Measurements from ENCODE around the gene NEURL1.
A peak's percentile ranks its signal among the peaks of the same experiment; 100 is the strongest.
"Not testable (repeated sequence)": the region's sequence is repeated elsewhere in the genome, so short reads cannot be mapped to it uniquely, and the experiment has no call there.

Gene NEURL1

DNA sequence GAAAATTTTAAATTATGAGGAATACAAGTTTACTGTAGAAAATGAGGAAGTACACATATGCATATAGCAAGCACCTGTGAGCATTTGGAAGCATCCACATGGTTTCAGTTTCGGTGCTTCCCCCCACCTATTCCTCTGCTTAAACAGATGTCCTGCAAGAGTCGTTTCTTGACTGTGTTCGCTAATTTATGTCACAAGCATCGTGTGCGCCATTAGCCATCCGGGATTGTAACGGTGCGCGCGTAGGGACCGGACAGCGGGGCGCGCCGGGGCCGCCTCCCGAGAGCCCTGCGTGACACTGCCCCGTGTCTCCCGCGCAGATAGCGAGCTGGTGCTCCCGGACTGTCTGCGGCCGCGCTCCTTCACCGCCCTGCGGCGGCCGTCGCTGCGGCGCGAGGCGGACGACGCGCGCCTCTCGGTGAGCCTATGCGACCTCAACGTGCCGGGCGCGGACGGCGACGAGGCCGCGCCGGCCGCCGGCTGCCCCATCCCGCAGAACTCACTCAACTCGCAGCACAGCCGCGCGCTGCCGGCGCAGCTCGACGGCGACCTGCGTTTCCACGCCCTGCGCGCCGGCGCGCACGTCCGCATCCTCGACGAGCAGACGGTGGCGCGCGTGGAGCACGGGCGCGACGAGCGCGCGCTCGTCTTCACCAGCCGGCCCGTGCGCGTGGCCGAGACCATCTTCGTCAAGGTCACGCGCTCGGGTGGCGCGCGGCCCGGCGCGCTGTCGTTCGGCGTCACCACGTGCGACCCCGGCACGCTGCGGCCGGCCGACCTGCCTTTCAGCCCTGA, 90.9 kb downstream of the NEURL1 start:
- no peak for DNase-seq (ENCODE audit: low spot score)

DNA sequence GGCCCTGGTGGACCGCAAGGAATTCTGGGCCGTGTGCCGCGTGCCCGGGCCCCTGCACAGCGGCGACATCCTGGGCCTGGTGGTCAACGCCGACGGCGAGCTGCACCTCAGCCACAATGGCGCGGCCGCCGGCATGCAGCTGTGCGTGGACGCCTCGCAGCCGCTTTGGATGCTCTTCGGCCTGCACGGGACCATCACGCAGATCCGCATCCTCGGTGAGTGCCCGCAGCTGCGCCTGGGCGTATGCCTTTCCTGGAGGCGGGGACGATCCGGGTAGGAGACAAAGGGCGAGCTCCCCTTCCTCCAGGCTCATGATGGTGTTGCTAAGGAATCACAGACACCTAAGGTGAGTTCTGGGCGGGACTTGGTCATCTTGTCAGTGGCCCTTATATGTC, 91.5 kb downstream of the NEURL1 start:
- no peak for DNase-seq (ENCODE audit: low spot score)

DNA sequence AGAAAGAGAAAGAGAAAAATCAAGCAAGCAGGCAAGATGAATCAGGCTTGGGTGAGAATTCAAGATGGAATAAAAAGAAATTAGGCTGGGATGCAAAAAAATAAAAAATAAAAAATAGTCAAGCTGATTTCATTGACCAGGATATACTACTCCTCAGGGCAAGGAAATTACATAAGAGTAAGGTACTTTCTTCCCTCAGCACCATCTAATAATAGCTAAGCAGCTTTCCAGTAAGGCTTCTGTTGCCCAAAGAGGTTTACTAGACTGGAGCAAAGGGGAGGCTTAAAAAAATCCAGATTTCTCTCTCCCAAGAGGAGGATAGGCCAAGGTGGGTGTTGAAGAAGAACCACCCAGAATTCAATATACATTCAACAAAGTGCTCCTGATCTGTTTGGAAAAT, 93.6 kb downstream of the NEURL1 start:
- DNase-seq (ENCODE audit: low spot score) = no peak

DNA sequence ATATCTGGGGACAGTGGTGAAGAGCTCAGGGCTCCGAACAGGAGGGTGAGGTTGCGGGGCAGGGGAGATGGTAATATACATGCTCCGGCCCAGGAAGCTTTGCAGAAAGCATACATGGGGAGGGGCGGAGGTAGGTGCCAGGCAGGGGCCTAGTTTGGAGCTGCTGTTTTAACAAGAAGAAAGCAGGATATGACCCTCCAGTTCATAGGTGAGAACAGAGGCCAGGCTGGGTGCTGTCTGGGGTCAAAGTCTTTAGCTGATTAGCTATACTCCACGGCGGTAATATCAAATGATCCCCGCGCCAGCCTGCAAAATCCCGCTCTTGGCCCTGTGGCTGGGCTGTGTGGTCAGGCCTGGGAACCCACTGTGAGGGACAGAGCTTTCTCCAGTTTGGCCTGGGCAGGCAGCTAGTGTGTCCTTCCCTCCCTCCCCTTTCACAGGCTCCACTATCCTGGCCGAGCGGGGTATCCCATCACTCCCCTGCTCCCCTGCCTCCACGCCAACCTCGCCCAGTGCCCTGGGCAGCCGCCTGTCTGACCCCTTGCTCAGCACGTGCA, 95.6 kb downstream of the NEURL1 start:
- DNase-seq (ENCODE audit: low spot score) = no peak

DNA sequence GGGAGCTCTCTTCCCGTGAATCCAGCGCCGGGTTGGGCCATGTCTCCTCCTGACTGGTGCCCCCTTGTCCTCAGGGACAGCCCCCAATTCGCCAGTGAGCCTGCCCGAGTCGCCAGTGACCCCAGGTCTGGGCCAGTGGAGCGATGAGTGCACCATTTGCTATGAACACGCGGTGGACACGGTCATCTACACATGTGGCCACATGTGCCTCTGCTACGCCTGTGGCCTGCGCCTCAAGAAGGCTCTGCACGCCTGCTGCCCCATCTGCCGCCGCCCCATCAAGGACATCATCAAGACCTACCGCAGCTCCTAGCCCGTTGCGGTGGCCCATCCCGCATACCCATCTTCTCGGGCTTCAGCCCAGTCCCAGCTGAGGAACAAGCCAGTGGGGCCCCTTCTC, 96.6 kb downstream of the NEURL1 start:
- no peak for DNase-seq (ENCODE audit: low spot score)

DNA sequence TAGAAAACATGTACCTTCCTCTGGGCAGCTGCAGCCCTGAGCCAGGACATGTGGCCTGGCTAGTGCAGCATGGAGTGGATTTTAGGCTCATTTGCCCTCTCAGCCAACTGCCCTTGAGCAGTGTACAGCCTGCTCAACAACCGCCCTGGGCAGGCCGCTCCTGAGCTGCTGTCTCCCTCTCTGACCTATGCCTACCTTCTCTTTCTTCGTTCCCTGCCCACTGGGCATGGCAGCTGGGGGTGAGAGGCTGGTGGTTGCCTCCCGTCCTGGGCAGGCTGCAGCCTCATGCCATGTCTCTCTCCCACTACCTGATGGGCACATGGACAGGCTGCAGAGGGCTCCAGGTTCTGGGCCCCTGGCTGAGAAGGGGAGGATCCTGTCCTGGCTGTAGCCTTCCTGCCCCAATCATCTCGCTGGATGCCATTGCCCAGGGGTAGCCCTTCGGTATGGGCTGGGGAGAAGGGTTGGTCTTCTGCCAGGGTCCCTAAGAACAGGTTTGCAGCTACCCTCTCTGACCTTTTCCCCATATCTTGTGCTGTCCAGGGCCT, 97.3 kb downstream of the NEURL1 start:
- DNase-seq (ENCODE audit: low spot score) = no peak

DNA sequence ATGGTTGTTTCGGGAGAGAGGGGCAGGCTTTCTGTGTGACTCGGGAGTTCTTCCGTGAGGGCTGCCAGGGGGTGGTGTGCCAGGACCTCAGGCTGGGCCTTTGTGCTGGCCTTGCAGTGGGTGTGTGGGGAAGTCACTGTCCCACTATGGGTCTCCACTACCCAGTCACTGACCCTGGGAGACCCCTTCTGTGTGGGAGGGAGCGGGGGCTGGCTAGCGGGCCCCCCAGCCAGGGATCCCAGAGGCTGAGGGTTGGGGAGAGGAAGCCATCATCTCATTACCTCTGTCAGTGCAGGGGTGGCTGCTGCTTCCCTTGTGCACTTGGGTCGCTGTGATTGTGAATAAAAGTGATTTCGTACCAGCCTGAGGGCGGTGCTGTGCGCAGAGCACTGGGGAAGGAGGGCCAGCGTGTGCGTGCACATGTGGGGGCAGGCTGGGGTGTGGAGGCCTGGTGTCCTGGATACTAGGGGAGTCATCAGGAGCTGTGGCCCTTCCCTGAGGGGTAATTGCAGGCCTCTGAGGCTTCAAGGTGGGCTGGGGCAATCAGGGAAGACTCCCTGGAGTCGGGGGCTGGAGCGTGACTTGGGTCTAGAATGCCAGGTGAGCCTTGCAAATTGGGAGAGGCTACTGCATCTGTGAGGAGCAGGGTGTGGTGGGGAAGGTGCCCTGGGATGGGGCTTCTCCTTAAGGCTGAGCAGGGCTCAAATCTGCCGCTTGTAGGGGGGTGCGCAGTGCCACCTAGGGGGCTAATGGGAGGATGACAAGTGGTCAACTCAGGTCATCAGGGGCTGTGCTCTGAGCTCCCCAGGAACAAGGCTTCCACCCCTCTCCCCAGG, 98.9 kb downstream of the NEURL1 start:
- peak; percentile 69 for DNase-seq (ENCODE audit: low spot score)

DNA sequence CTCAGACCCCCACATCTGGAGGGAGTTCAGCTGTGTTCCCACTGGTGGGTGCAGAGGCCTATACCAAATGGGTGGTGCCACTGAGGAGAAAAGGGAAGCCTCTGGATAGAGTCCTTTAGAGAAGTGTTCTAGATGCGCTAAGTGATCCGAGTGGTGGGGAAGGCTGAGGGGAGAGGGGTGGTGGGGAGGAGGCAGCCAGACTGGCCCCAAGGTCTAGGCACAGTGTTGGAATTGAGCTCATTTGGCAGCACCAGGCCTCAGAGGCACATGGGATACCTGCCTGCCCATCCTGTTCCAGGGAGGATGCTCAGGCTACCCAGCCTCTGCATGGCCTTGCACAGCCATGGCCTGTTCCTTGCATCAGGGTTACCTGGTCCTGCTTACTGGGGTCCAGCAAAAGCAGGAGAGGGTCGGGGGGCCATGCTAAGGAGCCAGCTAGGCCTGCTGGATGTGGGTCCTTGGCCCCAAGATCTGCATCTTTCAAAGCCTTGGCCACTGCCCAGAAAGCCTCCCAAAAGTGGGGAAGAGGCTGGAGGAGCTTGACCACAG, 99.6 kb downstream of the NEURL1 start:
- no peak for DNase-seq (ENCODE audit: low spot score)

DNA sequence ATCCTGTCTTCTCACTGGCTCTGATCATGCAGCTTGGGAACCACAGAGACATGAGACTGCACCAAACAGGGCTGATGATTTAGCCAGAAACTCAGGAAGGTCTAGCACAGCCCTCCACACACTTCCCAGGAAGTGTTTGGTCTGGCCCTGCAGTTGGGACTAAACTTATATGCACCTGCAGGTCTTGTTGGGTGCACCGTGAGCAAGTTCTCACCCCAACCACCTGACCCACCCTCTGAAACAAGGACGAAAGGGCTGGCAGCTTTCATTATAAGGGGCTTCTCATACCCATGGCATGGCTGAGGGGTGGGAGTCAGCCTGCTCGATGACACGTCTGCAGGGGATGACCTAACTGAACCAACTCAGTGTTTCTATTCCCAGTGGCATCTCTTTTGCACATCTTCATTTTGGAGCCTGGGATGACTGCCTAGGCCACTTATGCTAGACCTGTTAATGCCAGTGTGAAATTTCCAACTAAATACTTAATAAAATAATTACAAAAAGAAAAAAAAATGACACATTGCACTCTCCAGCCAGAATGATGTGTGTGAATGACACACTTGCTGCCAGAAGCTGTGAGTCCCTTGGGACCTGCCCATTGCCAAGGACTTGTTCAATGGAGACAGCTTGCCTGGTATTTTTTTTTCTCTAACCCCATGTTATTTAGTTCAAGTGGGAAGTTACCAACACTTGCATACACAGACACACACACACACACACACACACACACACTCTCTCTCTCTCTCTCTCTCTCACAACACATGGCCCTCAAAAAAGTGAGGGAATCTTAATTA, 102.6 kb downstream of the NEURL1 start:
- no peak for DNase-seq (ENCODE audit: low spot score)

DNA sequence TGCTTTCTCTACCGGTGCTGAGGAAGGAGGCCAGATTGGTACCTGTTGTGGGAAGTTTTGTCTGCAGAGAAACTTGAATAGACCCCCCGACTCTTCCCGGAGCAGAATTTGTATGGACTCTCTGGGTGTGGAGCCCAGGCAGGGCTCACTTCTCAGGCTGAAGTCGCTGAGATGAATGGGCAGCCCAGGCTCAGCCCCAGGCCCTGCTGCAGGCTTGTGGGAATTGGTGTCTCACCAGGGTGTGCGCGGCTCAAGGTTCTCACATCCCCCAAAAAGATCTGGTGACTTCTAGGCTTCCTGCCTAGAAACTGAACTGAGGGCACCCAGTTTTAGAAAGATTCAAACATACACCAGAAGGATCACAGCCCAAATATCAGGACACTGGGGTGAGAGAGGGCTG, 103.5 kb downstream of the NEURL1 start:
- DNase-seq (ENCODE audit: low spot score) = no peak

DNA sequence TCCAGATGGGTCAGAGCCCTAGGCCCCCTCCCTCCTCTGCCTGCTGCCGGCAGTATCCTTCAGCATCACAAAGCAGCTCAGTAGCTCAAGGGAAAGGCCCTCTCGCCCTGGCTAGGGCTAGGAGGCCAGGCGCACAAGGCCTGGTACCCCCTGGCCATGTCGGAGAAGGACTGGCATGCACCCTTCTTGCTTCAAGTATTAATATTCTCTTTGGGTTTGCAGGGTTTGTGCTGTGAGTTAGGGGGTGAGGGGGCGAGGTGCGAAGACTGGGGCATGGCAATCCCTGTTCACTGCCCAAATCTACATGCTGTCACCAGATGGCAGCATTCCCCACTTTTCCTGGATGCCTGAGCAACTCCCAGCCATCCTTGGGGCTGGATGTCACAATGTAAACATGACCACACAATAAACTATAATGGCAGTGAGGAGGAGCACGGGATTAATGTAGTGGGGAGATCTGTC, 105.2 kb downstream of the NEURL1 start:
- peak; percentile 87 for DNase-seq (ENCODE audit: low spot score)

DNA sequence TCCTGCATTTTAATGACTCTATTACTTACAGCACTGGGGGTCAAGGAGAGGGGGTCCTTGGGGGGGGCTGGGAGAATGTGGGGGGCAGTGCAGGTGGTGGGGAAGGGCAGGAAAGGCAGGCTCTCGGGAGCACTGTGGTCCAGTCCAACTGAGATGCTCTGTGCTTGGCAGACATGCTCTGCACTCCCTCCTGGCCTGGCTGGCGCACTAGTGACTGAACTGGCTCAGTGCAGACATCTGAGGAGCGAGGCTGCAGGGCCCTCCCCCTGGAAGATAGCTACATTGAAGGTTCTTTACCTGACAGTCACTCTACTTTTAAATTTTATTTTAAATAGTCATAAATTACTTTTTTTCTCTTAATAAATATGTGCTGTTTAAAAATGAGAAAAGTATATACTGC, 105.7 kb downstream of the NEURL1 start:
- peak; percentile 70 for DNase-seq (ENCODE audit: low spot score)

DNA sequence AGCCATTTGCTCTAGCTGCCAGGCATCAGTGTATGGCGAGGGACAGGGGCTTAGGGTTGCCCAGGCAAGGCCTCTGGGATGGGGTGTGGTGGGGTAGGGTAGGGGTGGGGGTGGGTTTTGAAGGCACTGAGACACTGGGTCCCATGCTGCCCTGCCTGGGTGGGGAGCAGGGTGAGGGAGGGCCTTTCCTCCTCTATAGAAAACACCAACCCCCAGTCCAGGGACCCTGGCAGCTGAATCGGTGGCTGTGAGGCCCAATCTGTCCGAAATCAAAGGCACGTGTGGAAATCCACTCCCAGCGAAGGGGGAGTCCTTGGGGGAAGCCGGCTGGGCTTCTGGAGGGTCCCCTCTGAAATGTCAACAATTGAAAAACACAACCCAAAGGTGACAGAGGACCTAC, 106.4 kb downstream of the NEURL1 start:
- no peak for DNase-seq (ENCODE audit: low spot score)

DNA sequence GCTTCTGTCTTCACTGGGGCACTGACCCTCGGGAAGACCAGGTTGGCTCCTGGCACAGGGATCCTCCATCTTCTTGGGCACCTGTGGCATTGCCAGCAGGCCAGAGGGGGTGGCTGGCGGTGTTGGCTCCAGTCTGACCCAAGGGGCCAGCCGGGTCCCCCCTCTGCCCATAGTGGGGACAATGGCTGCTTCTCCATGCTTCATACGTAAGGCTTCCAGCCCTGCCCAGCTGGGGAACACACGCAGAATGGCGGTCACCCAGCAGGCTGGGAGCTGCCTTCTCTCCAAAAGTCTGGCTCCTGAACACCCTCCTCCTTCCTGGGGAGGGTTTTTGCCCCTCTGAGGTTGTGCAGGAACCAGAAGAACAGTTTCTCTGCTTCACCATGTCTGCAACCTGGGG, 106.8 kb downstream of the NEURL1 start:
- no peak for DNase-seq (ENCODE audit: low spot score)

DNA sequence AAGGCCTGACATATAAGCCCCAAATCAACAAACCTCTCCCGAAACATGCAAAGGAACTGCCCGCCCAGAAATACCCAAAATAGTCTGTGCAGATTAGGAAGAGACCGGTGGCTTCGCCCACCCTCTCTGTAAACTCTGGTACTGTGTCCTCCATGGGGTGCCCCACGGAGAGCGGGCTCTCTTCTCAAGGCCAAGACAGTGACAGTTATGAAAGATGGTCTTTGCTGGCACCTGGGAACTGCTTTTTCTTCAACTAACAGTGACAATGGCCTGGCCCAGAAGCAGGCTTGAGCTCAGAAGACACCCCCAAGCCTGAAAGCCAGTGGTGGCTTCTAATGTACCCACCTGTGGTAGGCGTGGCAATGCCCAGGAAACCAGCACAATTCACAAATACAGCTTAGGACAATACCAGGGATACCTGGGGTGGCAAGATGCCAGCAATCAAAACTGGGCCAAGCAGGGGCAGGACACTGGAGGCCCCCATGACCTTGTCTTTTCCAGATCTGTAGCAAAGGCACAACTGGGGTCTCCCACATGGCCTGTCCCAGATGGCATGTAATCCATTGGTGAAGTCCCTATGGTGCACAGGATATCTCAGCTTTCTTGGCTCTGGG, 107.6 kb downstream of the NEURL1 start:
- DNase-seq (ENCODE audit: low spot score) = no peak

DNA sequence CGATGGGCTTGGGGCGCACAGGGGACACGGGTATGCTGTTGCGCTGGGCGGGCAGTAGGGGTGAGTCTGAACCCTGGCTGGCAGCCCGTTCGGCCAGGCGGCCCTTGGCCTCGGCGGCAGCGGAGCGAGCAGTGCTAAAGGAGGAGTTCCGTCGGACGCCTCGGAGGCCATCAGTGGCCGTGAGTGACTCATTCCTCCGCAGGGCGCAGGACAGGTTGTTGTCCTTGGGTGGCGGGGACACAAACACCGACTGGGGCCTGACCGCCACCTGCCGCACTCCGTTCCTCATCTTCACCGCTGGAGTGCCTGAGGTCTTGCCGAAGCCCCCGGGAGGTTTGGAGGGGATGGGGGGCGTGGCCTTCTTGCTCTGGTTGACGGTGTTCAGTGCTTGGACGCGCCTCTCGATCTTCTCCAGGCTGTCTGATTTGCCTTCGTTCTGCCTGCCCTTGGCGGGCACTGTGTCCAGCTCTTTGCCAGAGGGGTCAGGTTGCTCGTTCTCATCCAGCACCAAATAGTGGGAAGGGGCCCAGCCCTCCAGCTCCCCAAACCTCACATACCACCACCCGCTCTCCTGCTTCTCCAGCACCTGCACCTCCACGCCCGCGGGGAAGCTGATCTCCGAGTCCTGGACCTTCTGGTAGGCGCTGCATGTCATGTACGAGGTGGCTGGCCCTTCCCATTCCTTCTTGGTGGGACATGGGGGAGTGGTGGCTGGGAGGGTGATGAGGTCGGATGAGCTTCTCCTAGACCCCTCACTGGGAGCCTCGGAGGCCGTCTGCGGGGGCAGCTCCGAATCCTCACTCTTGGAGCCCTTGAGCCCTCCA, 108.7 kb downstream of the NEURL1 start:
- no peak for DNase-seq (ENCODE audit: low spot score)

DNA sequence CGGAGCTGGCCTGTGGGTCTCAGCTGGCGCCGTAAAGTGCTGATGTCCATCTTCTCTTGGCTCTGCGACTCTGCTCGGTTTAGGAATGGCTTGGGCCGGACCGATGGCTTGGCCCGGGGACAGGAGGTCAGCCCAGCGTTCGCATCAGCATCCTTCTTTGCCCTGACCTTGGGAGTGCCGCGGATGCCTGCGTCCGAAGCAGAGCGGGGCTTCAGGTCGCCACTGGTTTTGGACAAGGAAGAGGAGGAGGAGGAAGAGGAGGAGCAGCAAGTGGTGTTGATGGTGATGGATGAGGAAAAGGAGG, 109.3 kb downstream of the NEURL1 start:
- DNase-seq (ENCODE audit: low spot score) = no peak

DNA sequence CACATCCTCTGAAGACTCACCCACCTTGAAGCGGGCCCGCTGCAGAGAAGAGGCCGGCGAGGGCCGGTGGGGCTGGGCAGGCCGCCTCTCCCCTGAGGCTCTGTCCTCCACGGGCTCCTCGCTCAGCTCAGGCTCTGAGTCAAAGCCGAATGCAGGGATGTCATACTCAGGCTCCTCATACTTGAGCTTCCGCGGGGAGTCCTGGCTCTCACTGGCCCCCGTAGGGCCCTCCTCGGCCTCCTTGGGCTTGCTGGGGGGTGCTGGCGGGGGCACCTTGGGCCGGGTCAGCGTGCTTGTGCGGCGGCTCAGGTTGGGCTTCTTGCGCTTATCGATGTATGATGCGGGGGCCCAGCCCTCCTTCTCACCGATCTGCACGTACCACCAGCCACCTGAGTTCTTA, 109.9 kb downstream of the NEURL1 start:
- no peak for DNase-seq (ENCODE audit: low spot score)

DNA sequence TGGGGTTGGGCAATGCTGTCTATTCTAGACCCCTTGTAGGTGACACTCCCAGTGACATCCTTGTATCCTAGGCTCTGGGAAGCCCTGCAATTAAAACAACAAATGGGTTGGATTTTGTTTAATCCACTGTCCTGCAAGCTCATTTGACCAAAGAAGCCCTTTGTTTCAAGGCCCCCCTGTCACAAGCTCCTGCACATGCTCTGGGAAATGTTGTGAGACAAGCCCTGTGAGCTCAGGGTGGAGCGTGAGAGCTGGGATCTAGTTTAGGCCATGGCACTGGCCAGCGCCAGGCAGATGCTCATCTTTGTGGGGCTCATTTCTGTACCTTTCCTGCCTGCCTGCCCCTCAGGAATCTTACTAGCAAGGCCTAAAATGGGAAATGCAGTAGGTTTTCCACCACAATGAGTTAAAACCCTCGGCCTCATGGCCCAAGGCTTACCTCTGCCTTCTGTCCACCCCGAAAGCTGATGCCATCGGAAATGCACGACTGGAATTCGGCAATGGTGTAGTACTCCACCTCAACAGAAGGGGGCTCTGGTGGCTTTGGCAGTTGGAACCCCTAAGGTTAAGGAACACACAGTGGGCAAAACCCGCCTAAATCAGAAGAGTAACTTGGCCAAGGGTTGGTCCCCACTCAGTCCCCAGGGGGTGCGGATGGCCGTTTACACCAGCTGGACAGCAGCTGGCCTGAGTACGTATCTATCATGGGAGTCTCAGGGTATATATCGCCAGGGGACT, 112.0 kb downstream of the NEURL1 start:
- DNase-seq (ENCODE audit: low spot score) = peak; percentile 54

DNA sequence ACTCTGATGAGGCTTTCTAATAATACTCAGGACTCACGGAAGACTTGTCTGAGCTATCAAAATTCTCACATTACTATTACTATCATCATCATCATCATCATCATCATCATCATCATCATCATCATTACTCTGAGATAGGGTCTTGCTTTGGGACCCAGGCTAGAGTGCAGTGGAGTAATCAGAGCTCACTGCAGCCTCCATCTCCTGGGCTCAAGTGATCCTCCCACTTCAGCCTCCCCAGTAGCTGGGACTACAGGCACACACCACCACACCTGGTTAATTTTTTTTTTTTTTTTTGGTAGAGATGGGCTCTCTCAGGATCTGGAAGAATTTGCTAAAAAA, 112.6 kb downstream of the NEURL1 start:
- not testable (repeated sequence) for DNase-seq (ENCODE audit: low spot score)
